Ascending aorta (tissue), 2 donors: Measurements from ENCODE around the gene LHX2. TPM values are rescaled to one million over a fixed set of nuclear protein-coding genes. Genes with fewer than 3 reads are reported as not detected.

ENCODE experiments used
- DNase-seq, 2 donors: peaks; one replicate each; pipeline ENCODE4 v3.0.0-alpha.2; 2019; ENCODE audit warnings: low spot score in 2 of 2
- H3K27ac ChIP-seq, 2 donors: fragments of 200-600 bp; sonication (generic); one replicate each; pipeline ENCODE4 v1.5.1; 2016 to 2017; ENCODE audit warnings: mild to moderate bottlenecking in 1 of 2
- H3K27me3 ChIP-seq: fragments of 200-600 bp; sonication (generic); one replicate; pipeline ENCODE4 v1.5.1; 2017
- H3K36me3 ChIP-seq, 2 donors: fragments of 200-600 bp; sonication (generic); one replicate each; pipeline ENCODE4 v1.5.1; 2016
- H3K4me1 ChIP-seq, 2 donors: fragments of 200-600 bp; sonication (generic); one replicate each; pipeline ENCODE4 v1.5.1; 2016 to 2017; ENCODE audit warnings: mild to moderate bottlenecking in 1 of 2
- H3K4me3 ChIP-seq, 2 donors: fragments of 200-600 bp; sonication (generic); one replicate each; pipeline ENCODE4 v1.5.1; 2016 to 2017; ENCODE audit warnings: mild to moderate bottlenecking in 1 of 2
- H3K9me3 ChIP-seq, 2 donors: fragments of 200-600 bp; sonication (generic); one replicate each; pipeline ENCODE4 v1.5.1; 2016
- intact Hi-C: fragments of 100-400 bp; cut with DNase I; formaldehyde crosslinking; loops from one replicate; pipeline ENCODE4 v1.15.1; 2023
- total RNA-seq: library from RNA; depleted of rRNA; stranded (reverse); fragments of >200 nt; gene quantifications from one replicate; pipeline ENCODE4 v1.1.0, GENCODE V29; 2016
- TF ChIP-seq, protein P1 (sequence below), 3 experiments: fragments of 200-600 bp in 2 of 3; fragments of 450-650 bp in 1 of 3; sonication (generic) in 2 of 3; IDR thresholded peaks; one replicate each; pipeline ENCODE4 v1.5.1; 2016 to 2019; ENCODE audit warnings: antibody characterized with exemption in 3 of 3, mild to moderate bottlenecking in 1 of 3, moderate library complexity in 1 of 3

Gene LHX2
- total RNA-seq, 1 donor from 2014 or later = not detected

DNA sequence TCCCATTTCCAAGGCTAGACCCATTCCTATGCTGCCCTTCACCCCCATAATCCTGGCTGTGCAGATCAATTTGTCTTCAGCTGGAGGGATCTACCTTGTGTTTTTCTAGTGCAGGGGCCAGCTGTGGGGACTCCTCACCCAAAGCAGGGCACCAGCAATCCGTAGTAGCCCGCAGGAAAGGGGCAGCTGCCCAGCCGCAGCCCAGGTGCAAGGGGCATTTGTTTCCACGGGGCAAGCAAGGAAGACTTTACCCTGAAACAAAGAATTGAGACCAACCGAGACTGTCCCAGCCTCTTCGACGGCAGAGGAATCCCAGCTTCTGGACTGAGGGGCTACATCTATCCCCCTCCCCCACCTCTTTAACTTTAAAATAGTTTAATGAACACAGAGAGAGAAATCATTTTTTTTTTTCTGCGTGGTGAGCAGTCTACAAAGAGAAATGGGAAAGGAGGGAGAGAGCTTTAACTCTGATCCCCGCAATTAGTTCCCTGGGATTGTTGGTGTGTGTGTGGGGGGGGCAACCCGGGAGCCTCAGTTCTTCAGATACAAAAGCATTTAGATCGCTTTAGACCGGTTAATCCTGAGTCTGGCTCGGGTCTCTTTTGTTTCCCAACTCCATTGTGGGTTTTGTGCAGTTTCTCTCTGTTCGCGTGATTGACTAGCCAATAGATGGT lies 10.6 kb upstream of the LHX2 start:
- no peak overlapping the region for H3K4me3 ChIP-seq
- intact Hi-C loops = no loop called here
- no peak for DNase-seq
- H3K27me3 ChIP-seq = peaks cover 17% of the 10 kb centered on the region
- H3K27ac ChIP-seq = no peak overlapping the region
- peaks cover 0 to 10% of the 10 kb centered on the region in 2 donors for H3K4me1 ChIP-seq
- H3K9me3 ChIP-seq = no peaks in the 10 kb centered on the region
- TF ChIP-seq, protein P1, sequence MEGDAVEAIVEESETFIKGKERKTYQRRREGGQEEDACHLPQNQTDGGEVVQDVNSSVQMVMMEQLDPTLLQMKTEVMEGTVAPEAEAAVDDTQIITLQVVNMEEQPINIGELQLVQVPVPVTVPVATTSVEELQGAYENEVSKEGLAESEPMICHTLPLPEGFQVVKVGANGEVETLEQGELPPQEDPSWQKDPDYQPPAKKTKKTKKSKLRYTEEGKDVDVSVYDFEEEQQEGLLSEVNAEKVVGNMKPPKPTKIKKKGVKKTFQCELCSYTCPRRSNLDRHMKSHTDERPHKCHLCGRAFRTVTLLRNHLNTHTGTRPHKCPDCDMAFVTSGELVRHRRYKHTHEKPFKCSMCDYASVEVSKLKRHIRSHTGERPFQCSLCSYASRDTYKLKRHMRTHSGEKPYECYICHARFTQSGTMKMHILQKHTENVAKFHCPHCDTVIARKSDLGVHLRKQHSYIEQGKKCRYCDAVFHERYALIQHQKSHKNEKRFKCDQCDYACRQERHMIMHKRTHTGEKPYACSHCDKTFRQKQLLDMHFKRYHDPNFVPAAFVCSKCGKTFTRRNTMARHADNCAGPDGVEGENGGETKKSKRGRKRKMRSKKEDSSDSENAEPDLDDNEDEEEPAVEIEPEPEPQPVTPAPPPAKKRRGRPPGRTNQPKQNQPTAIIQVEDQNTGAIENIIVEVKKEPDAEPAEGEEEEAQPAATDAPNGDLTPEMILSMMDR (IDR thresholded peaks at IDR 0.05) = no peak
- no peaks in the 10 kb centered on the region for H3K36me3 ChIP-seq

DNA sequence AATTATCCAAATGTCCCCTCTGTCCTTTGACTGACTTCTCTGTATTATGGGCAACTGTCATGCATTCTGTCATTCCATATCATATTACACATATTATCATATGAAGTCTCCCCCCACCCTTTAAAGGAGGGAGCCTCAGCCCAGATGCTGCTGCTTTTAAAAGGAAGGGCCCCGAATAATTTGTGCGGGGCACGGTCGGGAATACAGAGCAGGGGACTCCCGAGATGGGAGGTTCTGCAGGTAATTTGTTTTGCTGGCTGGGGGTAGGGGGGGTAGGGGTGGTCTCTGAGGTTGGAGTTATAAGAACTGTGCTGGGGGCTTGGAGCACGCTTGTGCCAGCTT lies 10.1 kb upstream of the LHX2 start:
- Histone ChIP-seq H3K27me3 (peaks cover 16% of the 10 kb centered on the region), H3K4me1 (peaks cover 0 to 10% of the 10 kb centered on the region in 2 donors), H3K9me3 (no peaks in the 10 kb centered on the region), H3K36me3 (no peaks in the 10 kb centered on the region), H3K4me3 (no peak overlapping the region), H3K27ac (no peak overlapping the region)
- TF ChIP-seq, protein P1 (IDR thresholded peaks at IDR 0.05) = no peak
- intact Hi-C loops = no loop called here
- DNase-seq = no peak

DNA sequence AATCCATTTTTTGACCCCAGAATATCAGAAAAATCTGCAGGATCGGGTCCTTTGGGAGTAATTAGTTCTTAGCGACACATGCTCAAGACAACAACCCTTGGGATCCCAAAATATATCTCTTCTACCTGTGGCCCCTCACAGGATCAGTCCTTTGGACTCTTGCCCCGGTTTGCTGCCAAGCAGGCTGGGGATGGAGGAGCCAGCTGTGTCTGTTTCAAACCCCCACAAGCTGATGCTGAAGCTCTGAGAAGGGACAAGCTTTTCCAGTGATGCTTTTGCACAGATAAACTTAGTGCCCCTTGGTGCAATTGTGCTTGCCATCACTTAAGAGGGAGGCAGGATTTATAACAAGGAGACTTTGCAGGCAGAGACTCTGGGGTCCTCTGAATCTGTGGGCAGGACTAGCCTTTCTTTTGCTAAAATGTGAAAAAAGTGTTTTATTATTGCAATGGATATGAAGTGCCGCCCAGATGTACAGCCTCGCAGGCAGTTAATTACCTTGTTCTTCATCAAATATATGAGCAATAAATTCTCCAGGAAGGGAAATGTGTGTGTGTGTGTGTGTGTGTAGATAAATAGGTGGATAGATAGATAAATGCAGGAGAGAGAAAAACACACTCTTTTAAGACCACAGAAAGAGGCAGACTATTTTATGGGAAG lies 9.6 kb upstream of the LHX2 start:
- TF ChIP-seq, protein P1 (IDR thresholded peaks at IDR 0.05) = no peak
- H3K36me3 ChIP-seq = no peaks in the 10 kb centered on the region
- peaks cover 0 to 10% of the 10 kb centered on the region in 2 donors for H3K4me1 ChIP-seq
- H3K4me3 ChIP-seq = no peak overlapping the region
- H3K27ac ChIP-seq = no peak overlapping the region
- H3K27me3 ChIP-seq = peaks cover 11% of the 10 kb centered on the region
- H3K9me3 ChIP-seq = no peaks in the 10 kb centered on the region
- DNase-seq = no peak
- intact Hi-C loops = no loop called here

DNA sequence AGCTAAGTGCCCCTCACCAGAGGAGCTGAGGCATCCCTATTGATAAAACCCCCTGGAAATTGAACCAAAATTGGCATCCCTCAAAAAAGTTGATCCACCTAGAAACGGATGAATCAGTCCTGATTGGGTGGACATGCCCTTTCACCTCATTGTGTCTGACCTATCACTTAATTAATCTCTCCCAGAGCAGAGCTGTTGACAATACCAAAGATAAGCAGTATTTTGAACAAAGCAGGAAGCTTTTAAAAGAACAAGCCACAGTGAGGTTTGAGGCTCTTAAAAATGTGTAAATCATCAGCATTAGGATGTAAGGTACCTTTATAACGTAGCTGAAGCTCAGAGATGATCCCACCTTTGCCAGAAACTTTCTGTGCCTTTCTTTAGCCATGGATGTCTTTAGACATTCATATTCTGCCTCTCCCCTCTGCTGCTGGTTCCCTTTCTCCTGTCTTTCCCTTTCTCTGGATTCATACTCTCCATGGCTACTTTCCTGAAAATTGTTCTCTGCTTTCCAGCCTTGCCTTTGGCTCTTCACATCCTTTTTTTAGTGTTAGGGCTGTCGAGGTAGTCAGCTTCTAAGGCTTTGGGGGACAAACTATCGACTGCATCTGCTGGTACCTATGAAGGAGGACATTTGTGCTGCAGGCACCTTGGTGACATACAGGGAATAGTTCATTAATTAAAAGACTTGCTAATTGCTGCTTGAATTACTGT lies 7.8 kb upstream of the LHX2 start:
- no peak overlapping the region for H3K27ac ChIP-seq
- H3K27me3 ChIP-seq = peaks cover 15% of the 10 kb centered on the region
- H3K9me3 ChIP-seq = no peaks in the 10 kb centered on the region
- intact Hi-C loops = no loop called here
- H3K4me3 ChIP-seq = no peak overlapping the region
- peaks cover 0 to 7% of the 10 kb centered on the region in 2 donors for H3K4me1 ChIP-seq
- no peak for DNase-seq
- H3K36me3 ChIP-seq = no peaks in the 10 kb centered on the region
- TF ChIP-seq, protein P1 (IDR thresholded peaks at IDR 0.05) = no peak

DNA sequence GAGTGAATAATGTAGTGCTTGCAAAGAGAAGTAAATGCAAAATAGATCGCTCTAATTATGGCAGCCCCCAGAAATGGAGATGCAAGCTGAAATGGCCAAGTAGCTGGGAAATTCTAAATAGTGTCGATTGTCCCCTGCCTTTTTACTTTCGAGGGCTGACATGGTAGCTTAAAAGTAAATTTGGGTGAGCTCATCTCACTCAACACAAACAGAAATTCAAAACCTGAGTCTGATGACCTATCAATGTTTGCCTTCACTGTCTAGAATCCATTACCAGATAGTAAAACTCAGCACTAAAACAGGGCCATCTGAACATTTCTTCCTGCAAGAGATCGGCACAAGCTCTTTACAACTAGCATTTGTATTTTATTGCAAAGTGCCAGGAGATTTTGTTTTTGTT lies 7.0 kb upstream of the LHX2 start:
- peaks cover 11% of the 10 kb centered on the region for H3K27me3 ChIP-seq
- H3K4me1 ChIP-seq = peaks cover 0 to 3% of the 10 kb centered on the region in 2 donors
- DNase-seq = no peak
- H3K9me3 ChIP-seq = no peaks in the 10 kb centered on the region
- intact Hi-C loops = no loop called here
- no peak overlapping the region for H3K4me3 ChIP-seq
- no peaks in the 10 kb centered on the region for H3K36me3 ChIP-seq
- TF ChIP-seq, protein P1 (IDR thresholded peaks at IDR 0.05) = no peak
- no peak overlapping the region for H3K27ac ChIP-seq
